ENCODE measurements around the gene SMC6.

SMC6 gene

DNA sequence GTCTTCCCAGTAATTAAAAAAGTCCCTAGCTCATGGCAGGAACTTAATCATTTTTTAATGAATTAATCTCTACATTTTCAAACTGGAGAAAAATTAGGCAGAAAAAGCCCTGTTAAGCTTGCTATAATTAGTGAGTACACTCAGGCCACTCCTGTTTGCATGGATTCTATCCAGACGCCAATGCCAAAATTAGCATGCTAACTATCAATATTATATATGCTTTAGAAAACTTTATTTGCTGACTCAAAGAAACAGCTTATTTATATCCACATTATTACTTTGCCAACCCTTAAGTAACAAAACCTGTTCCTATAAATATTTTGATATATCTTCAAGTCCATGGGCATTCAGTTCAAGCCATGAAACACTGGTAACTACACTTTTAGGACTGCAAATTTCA lies 90.9 kb downstream of the SMC6 start:
- TF ChIP-seq, protein P1, sequence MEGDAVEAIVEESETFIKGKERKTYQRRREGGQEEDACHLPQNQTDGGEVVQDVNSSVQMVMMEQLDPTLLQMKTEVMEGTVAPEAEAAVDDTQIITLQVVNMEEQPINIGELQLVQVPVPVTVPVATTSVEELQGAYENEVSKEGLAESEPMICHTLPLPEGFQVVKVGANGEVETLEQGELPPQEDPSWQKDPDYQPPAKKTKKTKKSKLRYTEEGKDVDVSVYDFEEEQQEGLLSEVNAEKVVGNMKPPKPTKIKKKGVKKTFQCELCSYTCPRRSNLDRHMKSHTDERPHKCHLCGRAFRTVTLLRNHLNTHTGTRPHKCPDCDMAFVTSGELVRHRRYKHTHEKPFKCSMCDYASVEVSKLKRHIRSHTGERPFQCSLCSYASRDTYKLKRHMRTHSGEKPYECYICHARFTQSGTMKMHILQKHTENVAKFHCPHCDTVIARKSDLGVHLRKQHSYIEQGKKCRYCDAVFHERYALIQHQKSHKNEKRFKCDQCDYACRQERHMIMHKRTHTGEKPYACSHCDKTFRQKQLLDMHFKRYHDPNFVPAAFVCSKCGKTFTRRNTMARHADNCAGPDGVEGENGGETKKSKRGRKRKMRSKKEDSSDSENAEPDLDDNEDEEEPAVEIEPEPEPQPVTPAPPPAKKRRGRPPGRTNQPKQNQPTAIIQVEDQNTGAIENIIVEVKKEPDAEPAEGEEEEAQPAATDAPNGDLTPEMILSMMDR (IDR thresholded peaks at IDR 0.05; ENCODE audit: control insufficient read depth, insufficient read depth, low read depth, low read length, missing control alignments), result no peak
- DNase-seq (ENCODE audit: low read depth), result no peak
- no peak overlapping the region for H3K4me3 ChIP-seq (ENCODE audit: control insufficient read depth, low read depth, low read length)

DNA sequence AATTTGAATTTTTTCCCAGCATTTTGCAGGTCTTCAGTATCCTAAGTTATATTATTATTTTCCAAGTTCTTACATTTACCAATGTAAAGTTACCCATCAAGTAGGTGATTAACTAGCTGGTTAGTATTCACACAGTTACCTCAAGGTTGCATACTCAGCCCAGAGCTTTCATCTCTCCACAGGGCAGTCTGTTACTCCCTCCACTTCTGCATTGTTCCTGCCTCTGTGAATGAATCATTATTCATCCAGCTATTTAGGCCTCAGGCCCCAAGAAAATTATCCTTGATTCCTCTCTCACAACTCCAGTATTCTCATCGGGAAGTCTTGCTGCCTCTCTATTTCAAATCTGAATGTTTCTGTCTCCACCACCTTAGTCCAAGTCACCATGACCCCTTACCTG lies 92.2 kb downstream of the SMC6 start:
- no peak for DNase-seq (ENCODE audit: low read depth)
- no peak overlapping the region for H3K4me3 ChIP-seq (ENCODE audit: control insufficient read depth, low read depth, low read length)
- TF ChIP-seq, protein P1 (IDR thresholded peaks at IDR 0.05; ENCODE audit: control insufficient read depth, insufficient read depth, low read depth, low read length, missing control alignments), result no peak

DNA sequence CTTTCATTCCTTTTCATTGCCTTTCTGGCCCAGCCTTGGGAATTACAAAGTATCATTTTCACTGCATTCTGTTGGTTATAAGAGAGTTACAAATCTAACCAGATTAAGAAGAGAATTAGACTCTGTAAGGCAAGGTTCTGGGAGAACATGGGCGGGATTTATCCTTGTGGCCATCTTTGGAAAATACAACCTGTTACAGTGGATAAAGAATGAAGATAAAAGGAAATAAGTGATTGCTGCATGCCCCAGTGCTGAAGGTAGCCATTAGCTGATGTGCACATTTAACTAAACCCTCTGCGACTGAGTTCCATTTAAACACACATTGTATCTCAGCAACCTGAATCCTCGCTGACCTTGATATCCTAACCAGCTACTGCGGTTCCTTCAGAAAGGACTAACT lies 93.4 kb downstream of the SMC6 start:
- no peak for DNase-seq (ENCODE audit: low read depth)
- TF ChIP-seq, protein P1 (IDR thresholded peaks at IDR 0.05; ENCODE audit: control insufficient read depth, insufficient read depth, low read depth, low read length, missing control alignments), result no peak
- no peak overlapping the region for H3K4me3 ChIP-seq (ENCODE audit: control insufficient read depth, low read depth, low read length)

DNA sequence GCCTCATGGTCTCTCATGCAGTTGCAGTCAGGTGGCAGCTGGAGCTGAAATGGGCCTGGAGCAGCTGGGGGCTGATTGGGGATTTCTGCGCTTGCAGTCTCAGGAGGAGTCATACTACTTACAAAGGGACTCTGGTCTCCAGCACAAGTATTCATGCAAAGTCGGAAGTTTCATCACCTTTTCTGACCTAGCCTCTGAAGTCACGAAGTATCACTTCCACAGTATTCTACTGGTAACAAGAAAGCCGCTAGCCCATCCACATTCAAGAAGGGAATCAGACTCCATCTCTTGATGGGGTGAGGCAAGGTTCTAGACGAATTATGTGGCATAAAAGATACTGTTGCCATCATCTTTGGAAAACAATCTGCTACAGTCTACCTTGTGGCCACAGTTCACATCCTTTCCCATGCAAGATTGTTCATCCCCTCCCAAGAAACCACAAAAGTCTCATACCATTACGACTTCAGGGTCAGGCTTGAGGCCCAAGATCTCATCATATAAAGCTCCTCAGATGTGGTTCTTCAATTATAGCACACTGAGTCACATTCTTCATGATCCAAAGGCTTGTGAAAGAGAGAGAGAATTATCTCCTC lies 95.3 kb downstream of the SMC6 start:
- DNase-seq (ENCODE audit: low read depth), result peak; percentile 96
- H3K4me3 ChIP-seq (ENCODE audit: control insufficient read depth, low read depth, low read length), result no peak overlapping the region
- TF ChIP-seq, protein P1 (IDR thresholded peaks at IDR 0.05; ENCODE audit: control insufficient read depth, insufficient read depth, low read depth, low read length, missing control alignments), result no peak

DNA sequence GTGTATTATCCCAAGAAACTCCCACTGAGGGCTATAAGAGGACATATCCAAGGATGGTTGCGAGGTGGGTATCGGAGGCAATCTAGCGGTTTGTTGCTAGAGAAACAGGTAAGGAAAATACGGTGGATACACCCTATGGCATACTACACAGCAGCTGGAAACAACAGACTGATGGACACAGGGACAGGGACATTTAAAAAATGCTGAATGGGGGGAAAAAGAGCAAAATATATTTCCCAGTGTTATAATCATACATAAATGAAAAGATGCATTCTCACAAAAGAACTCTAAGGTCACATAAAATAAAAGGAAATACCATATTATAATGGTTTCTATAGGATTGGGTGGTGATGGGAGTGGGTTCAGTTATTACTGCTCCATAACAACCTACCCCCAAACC lies 95.9 kb downstream of the SMC6 start:
- TF ChIP-seq, protein P1 (IDR thresholded peaks at IDR 0.05; ENCODE audit: control insufficient read depth, insufficient read depth, low read depth, low read length, missing control alignments), result no peak
- no peak for DNase-seq (ENCODE audit: low read depth)
- H3K4me3 ChIP-seq (ENCODE audit: control insufficient read depth, low read depth, low read length), result no peak overlapping the region

DNA sequence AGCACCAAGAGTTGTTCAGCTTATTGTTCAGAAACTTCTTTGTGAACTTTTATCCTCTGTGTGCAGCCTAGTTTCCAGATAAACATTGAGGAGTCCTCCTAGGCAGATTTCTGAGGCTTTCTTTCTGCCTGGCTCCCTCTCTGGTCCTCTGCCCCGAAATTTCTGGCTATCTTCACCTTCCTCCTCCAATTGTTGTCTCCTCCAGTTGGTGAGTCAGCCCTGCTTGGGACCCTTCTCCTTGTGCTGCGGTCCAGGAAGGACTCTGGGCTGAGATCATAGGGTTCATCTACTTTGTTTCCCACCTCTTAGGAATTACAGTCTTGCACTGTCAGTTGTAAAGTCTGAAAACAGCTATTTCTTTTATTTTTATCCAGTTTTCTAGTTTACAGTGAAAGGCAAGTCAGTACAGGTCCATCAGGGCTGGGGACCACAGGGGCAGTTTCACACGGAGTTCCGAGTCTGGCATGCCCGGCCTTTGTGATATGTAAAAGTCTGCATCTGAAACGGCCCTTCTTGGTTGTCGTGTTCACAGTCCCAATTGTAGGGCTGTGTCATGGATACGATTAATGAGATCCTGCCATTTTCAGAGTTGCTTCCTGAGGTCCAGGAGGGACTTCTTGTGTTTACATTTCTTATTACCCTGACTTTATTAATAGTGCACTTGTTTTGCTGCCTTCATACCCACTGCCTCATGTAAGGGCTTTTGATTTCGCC lies 100.8 kb downstream of the SMC6 start:
- no peak for DNase-seq (ENCODE audit: low read depth)
- no peak overlapping the region for H3K4me3 ChIP-seq (ENCODE audit: control insufficient read depth, low read depth, low read length)
- TF ChIP-seq, protein P1 (IDR thresholded peaks at IDR 0.05; ENCODE audit: control insufficient read depth, insufficient read depth, low read depth, low read length, missing control alignments), result no peak
